GM18951 (cell line): Measurements from ENCODE around the gene KRTAP9-3.
"Not testable (repeated sequence)": the region's sequence is repeated elsewhere in the genome, so short reads cannot be mapped to it uniquely, and the experiment has no call there.

ENCODE experiments used
- POLR2A ChIP-seq: IDR thresholded peaks from 4 replicates; pipeline ENCODE4 v1.6.1; 2011; ENCODE audit warnings: mild to moderate bottlenecking; ENCODE audit not compliant: insufficient read length, insufficient read depth; ENCODE audit errors: extremely low read depth
- in situ Hi-C: fragments of 300-500 bp; cut with MboI; formaldehyde crosslinking; loops from one replicate; pipeline ENCODE4 v1.12.0; 2022; ENCODE audit warnings: low sequenced_read_pairs, mixed read lengths, inconsistent platforms; ENCODE audit not compliant: unreplicated experiment

The KRTAP9-3 gene

GRCh38 chr17:41230094-41230493 lies 2.2 kb upstream of the KRTAP9-3 start:
- in situ Hi-C loops, result no loop called here

GRCh38 chr17:41231731-41232130 lies 518 bp upstream of the KRTAP9-3 start:
- in situ Hi-C loops, result no loop called here
- TF ChIP-seq POLR2A, result no peak

More at GRCh38 chr17:41230094-41230493, 2.2 kb upstream of the KRTAP9-3 start:
- no peak for TF ChIP-seq POLR2A

GRCh38 chr17:41237116-41237515 lies 4.9 kb downstream of the KRTAP9-3 start:
- in situ Hi-C loops, result not testable (repeated sequence)

GRCh38 chr17:41237949-41238437 lies 5.7 kb downstream of the KRTAP9-3 start, which contains the start of gene KRTAP9-8:
KRTAP9-8 (plus strand) TSS chr17:41237999; CDS start chr17:41238052, 53 bp downstream.
- in situ Hi-C loops, result not testable (repeated sequence)

GRCh38 chr17:41246995-41247787 lies 14.9 kb downstream of the KRTAP9-3 start:
- in situ Hi-C loops, result not testable (repeated sequence)

- in situ Hi-C loops, result not testable (repeated sequence)
These were observed 17.5 kb downstream of the KRTAP9-3 start, which contains the start of gene KRTAP9-4 for GRCh38 chr17:41249637-41250240. KRTAP9-4 (plus strand) TSS chr17:41249687; CDS start chr17:41249721, 34 bp downstream.

GRCh38 chr17:41251261-41251660 lies 19.0 kb downstream of the KRTAP9-3 start:
- no peak for TF ChIP-seq POLR2A
- in situ Hi-C loops, result no loop called here

GRCh38 chr17:41254861-41255260 lies 22.6 kb downstream of the KRTAP9-3 start:
- no peak for TF ChIP-seq POLR2A
- in situ Hi-C loops, result no loop called here

GRCh38 chr17:41255381-41256290 lies 23.4 kb downstream of the KRTAP9-3 start, which contains the start of gene KRTAP9-9:
KRTAP9-9 (plus strand) TSS chr17:41255384.
- in situ Hi-C loops, result not testable (repeated sequence)

GRCh38 chr17:41256291-41256685 lies 24.0 kb downstream of the KRTAP9-3 start:
- in situ Hi-C loops, result no loop called here
- no peak for TF ChIP-seq POLR2A

- no peak for TF ChIP-seq POLR2A
- in situ Hi-C loops, result no loop called here
These were observed 26.2 kb downstream of the KRTAP9-3 start for GRCh38 chr17:41258406-41258805.

GRCh38 chr17:41263212-41263611 lies 31.0 kb downstream of the KRTAP9-3 start:
- in situ Hi-C loops, result no loop called here
- TF ChIP-seq POLR2A, result no peak

GRCh38 chr17:41264599-41264998 lies 32.4 kb downstream of the KRTAP9-3 start:
- TF ChIP-seq POLR2A, result no peak
- in situ Hi-C loops, result no loop called here
